Fibroblast of the aortic adventitia (primary cell): ENCODE measurements around the gene KLHL3. TPM values are rescaled to one million over a fixed set of nuclear protein-coding genes. Genes with fewer than 3 reads are reported as not detected.

Experiments used
- DNase-seq: peaks from one replicate; pipeline ENCODE4 v3.0.0-alpha.2; 2010; ENCODE audit warnings: low read depth
- H3K4me3 ChIP-seq: 2 replicates; pipeline ENCODE4 v1.5.1; 2011; ENCODE audit warnings: low read depth, mild to moderate bottlenecking, control low read depth, low read length, moderate library complexity
- total RNA-seq: library from RNA; depleted of rRNA; stranded (reverse); fragments of >200 nt; gene quantifications from 2 replicates; pipeline ENCODE4 v1.2.3, GENCODE V29; 2012; ENCODE audit warnings: low replicate concordance
- TF ChIP-seq, protein P1 (sequence below): IDR thresholded peaks from 2 replicates; pipeline ENCODE4 v1.5.1; 2011; ENCODE audit warnings: mild to moderate bottlenecking, low read length, control low read depth, inconsistent platforms; ENCODE audit not compliant: insufficient read depth

KLHL3 gene
- total RNA-seq, 1 donor, result 1.3 TPM

DNA sequence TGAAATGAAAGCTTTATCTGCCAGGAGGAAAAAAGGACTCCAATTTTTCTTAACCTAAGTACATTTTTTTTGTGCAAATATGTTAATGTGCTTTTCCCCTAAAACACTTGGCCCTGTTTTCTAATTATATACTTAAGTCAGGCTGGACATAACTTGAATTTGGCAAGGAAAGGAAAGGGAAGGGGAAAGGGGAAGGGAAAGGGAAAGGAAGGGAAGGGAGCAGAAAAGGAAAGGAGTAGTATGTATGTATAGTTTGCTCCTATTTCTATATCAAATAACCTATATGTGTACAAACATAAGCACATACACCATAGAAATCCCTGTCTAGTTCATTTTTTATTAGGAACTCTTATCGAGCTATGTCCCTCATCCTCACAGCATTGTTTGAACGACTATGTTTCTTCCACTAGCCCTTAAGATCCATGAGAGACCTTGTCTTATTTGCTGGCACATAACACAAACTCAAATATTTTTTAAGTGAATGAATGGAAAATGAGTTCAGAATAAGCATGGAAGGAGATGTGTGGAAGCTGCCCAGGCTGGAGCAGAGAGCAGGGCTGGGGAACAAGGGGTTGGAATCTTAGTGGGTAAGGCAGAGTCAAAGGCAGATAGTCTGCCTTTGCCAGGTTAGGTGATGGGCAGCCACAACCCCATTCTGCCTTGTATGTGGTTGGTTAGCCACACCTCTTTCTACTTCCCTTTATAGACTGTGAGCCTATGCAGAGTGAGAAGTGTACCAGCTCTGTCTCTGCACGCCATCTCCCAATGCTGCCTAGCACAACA lies 70.0 kb downstream of the KLHL3 start:
- no peak overlapping the region for H3K4me3 ChIP-seq
- peak; percentile 5 for DNase-seq
- TF ChIP-seq, protein P1, sequence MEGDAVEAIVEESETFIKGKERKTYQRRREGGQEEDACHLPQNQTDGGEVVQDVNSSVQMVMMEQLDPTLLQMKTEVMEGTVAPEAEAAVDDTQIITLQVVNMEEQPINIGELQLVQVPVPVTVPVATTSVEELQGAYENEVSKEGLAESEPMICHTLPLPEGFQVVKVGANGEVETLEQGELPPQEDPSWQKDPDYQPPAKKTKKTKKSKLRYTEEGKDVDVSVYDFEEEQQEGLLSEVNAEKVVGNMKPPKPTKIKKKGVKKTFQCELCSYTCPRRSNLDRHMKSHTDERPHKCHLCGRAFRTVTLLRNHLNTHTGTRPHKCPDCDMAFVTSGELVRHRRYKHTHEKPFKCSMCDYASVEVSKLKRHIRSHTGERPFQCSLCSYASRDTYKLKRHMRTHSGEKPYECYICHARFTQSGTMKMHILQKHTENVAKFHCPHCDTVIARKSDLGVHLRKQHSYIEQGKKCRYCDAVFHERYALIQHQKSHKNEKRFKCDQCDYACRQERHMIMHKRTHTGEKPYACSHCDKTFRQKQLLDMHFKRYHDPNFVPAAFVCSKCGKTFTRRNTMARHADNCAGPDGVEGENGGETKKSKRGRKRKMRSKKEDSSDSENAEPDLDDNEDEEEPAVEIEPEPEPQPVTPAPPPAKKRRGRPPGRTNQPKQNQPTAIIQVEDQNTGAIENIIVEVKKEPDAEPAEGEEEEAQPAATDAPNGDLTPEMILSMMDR, result no peak

DNA sequence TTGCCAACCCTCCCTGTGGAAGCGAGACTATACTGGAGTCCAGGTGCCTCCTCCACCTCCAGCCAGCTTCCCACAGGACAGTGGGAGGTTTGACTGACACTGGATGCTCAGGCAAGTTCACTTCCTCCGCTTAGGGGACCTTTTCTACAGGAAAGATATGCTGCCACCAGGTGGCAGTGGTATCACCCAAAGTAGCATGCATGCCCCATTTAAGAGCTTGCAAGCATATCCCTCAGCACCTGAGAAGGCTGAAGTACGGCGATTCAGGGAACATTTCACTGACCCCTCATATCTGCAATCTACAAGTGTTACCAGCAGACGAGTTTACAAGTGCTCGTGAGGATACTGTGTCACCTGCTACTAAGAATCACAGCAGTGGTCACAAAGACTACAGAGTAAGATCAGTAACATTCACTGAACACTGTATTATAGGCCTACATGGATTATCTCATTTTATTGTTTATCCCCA lies 75.5 kb downstream of the KLHL3 start:
- TF ChIP-seq, protein P1, result peak; percentile 80
- DNase-seq, result peak; percentile 77
- no peak overlapping the region for H3K4me3 ChIP-seq

DNA sequence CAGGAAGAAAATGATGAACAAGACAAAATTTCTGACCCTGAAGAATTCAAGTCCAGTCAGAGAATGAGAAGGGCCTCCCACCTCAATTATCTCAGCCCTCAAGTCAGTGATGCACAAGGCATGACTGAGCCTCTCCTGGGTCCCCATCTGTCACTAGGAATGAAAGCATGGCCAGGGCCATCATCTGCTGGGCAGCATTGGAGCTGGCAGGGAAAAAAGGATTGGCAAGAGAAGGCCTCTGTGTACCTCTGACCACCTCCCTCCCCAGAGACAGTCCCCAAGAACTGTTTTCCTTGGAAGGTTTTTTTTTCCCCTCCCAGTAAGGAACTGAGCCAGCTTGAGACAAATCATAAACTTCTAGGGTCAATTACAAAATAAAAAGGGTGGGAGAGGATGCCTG lies 76.7 kb downstream of the KLHL3 start:
- H3K4me3 ChIP-seq, result no peak overlapping the region
- TF ChIP-seq, protein P1, result no peak
- DNase-seq, result no peak

DNA sequence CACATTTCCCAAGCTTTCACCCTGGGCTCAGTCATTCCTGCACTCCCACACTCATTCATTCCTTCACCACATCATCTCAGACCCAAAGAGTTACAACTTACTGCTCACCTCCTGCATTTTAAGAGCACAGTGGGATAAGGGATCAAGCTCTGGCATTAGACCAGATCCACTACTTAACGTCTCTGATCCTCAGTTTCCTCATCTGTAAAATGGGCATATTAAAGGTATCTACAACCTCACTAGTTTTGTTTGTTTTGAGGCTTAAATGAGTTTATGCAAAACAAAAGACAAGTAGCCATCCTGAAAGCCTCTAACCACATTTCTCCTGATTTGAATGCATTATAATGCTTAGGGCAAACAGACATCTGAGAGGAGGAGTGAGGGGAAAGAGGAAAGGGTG lies 77.6 kb downstream of the KLHL3 start:
- TF ChIP-seq, protein P1, result no peak
- no peak overlapping the region for H3K4me3 ChIP-seq
- DNase-seq, result no peak

DNA sequence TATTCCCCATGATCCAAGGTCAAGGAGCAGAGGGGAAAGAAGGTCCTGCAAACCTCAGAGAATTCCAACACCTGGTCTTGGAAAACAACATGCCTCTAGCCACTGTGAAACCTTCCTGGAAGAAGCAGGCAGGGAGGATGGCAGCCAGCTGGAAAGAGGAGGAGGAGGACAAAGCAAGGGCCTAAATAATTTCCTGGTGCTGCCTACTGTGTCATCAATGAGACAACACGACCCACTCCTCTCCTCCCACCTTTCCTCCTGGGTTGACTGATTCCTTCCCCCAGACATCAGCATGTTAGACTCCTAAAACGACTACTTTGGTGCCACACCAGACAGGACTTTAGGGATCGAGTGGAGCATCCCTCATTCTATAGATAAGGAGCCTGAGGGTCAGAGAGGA lies 78.8 kb downstream of the KLHL3 start:
- TF ChIP-seq, protein P1, result no peak
- H3K4me3 ChIP-seq, result no peak overlapping the region
- no peak for DNase-seq

DNA sequence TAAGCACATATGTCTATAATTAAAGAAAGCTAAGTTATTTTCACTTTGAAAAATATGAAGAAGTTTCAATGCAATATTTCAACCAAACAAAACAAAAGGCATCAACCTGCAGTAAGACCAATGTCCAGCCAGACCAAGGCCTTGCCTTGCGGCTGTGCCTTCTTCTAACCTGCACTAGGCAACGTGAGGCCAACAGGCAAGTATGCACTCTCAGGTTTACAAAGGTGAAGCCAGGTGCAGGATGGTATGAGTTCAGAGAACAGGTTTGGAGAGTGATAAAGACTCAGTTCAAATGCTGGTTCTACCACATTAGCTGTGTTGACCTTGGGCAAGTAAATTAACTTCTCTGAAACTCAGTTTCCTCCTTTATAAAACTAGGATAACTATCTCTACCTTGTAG lies 79.3 kb downstream of the KLHL3 start:
- DNase-seq, result no peak
- TF ChIP-seq, protein P1, result no peak
- H3K4me3 ChIP-seq, result no peak overlapping the region
